ENCODE measurements around the gene ZMYND10.

ZMYND10 gene

GRCh38 chr3:50300681-50301254 lies 44.8 kb downstream of the ZMYND10 start:
- ATAC-seq = no peak
- no peak for TF ChIP-seq ZNF70 (CRISPR knock-in tag; IDR thresholded peaks at IDR 0.05)
- TF ChIP-seq ZNF565 (CRISPR knock-in tag; conservative IDR thresholded peaks at IDR 0.05; ENCODE audit: low read depth) = no peak
- TF ChIP-seq CSDC2 (CRISPR knock-in tag; IDR thresholded peaks at IDR 0.05) = no peak
- no peak for TF ChIP-seq RARB (CRISPR knock-in tag; IDR thresholded peaks at IDR 0.05)
- TF ChIP-seq CSRNP3 (CRISPR knock-in tag; IDR thresholded peaks at IDR 0.05) = no peak
- no peak for TF ChIP-seq ZFP30 (CRISPR knock-in tag; IDR thresholded peaks at IDR 0.05)
- no peak for TF ChIP-seq TCF4 (CRISPR knock-in tag; IDR thresholded peaks at IDR 0.05; ENCODE audit: borderline replicate concordance)
- TF ChIP-seq ARNTL (CRISPR knock-in tag; IDR thresholded peaks at IDR 0.05; ENCODE audit: borderline replicate concordance, low read depth) = no peak
- no peak for TF ChIP-seq OSR1 (CRISPR knock-in tag; IDR thresholded peaks at IDR 0.05)
- TF ChIP-seq PATZ1 (CRISPR knock-in tag; IDR thresholded peaks at IDR 0.05; ENCODE audit: borderline replicate concordance) = no peak
- TF ChIP-seq TSHZ2 (CRISPR knock-in tag; IDR thresholded peaks at IDR 0.05) = no peak
- no peak for TF ChIP-seq ZFP3 (CRISPR knock-in tag; IDR thresholded peaks at IDR 0.05)
- TF ChIP-seq ESRRG (CRISPR knock-in tag; IDR thresholded peaks at IDR 0.05) = no peak
- no peak for TF ChIP-seq TOX (CRISPR knock-in tag; IDR thresholded peaks at IDR 0.05; ENCODE audit: borderline replicate concordance)
- TF ChIP-seq ISL1 (CRISPR knock-in tag; IDR thresholded peaks at IDR 0.05) = no peak
- TF ChIP-seq GLIS3 (CRISPR knock-in tag; IDR thresholded peaks at IDR 0.05) = no peak
- TF ChIP-seq CREB5 (CRISPR knock-in tag; IDR thresholded peaks at IDR 0.05; ENCODE audit: low read depth) = no peak
- TF ChIP-seq PPARA (CRISPR knock-in tag; IDR thresholded peaks at IDR 0.05; ENCODE audit: borderline replicate concordance) = no peak
- no peak for TF ChIP-seq ZNF8 (CRISPR knock-in tag; IDR thresholded peaks at IDR 0.05)

- ATAC-seq = no peak
- TF ChIP-seq CSDC2 (CRISPR knock-in tag; IDR thresholded peaks at IDR 0.05) (no peak), ARNTL (CRISPR knock-in tag; IDR thresholded peaks at IDR 0.05; ENCODE audit: borderline replicate concordance, low read depth) (no peak), ZFP30 (CRISPR knock-in tag; IDR thresholded peaks at IDR 0.05) (no peak), ZNF565 (CRISPR knock-in tag; conservative IDR thresholded peaks at IDR 0.05; ENCODE audit: low read depth) (no peak), TSHZ2 (CRISPR knock-in tag; IDR thresholded peaks at IDR 0.05) (no peak), RARB (CRISPR knock-in tag; IDR thresholded peaks at IDR 0.05) (no peak), BACH2 (CRISPR knock-in tag; IDR thresholded peaks at IDR 0.05; ENCODE audit: borderline replicate concordance) (no peak), ZNF8 (CRISPR knock-in tag; IDR thresholded peaks at IDR 0.05) (no peak), POU6F1 (CRISPR knock-in tag; IDR thresholded peaks at IDR 0.05; ENCODE audit: borderline replicate concordance, low read depth) (no peak), ZFP3 (CRISPR knock-in tag; IDR thresholded peaks at IDR 0.05) (no peak), PATZ1 (CRISPR knock-in tag; IDR thresholded peaks at IDR 0.05; ENCODE audit: borderline replicate concordance) (no peak), TOX (CRISPR knock-in tag; IDR thresholded peaks at IDR 0.05; ENCODE audit: borderline replicate concordance) (no peak), OSR1 (CRISPR knock-in tag; IDR thresholded peaks at IDR 0.05) (no peak), ESRRG (CRISPR knock-in tag; IDR thresholded peaks at IDR 0.05) (no peak), SNAI2 (CRISPR knock-in tag; IDR thresholded peaks at IDR 0.05) (no peak)
Observed at GRCh38 chr3:50299929-50300680, 45.4 kb downstream of the ZMYND10 start.
